HEK293 (cell line): ENCODE measurements around the gene ZDHHC14.

Experiments
- CTCF ChIA-PET: fragments of 350-600 bp; formaldehyde crosslinking; extraction: SDS; loops from one replicate; lab custom pipeline; 2021; ENCODE audit warnings: antibody characterized with exemption; lab: Yijun Ruan, JAX
- POLR2A ChIA-PET: fragments of 300-600 bp; formaldehyde crosslinking; extraction: SDS; loops from one replicate; lab custom pipeline; 2020; ENCODE audit warnings: antibody characterized with exemption, inconsistent platforms; lab: Yijun Ruan, JAX
- H3K27ac ChIP-seq: fragments of 200-500 bp; sonication (Bioruptor generic); 2 replicates; pipeline ENCODE4 v1.5.1; 2014; ENCODE audit warnings: low read depth, low read length, control low read depth, inconsistent platforms; ENCODE audit errors: extremely low read depth
- H3K36me3 ChIP-seq, 2 experiments: fragments of 200-500 bp in 1 of 2; sonication (Bioruptor generic) in 1 of 2; 1 replicate in 1 of 2; 2 replicates in 1 of 2; pipeline ENCODE4 v1.5.1; 2014 to 2017; ENCODE audit warnings: inconsistent platforms in 2 of 2, low read length in 2 of 2; ENCODE audit not compliant: control insufficient read depth in 2 of 2, insufficient read depth in 1 of 2
- H3K4me1 ChIP-seq: fragments of 200-500 bp; sonication (Bioruptor generic); 2 replicates; pipeline ENCODE4 v1.5.1; 2014; ENCODE audit warnings: mild to moderate bottlenecking, low read length, inconsistent platforms; ENCODE audit not compliant: control insufficient read depth, insufficient read depth
- H3K4me3 ChIP-seq: 2 replicates; pipeline ENCODE4 v1.5.1; 2011; ENCODE audit warnings: low read depth, mild to moderate bottlenecking, control low read depth, low read length, moderate library complexity
- H3K9me3 ChIP-seq: fragments of 200-500 bp; sonication (Bioruptor generic); 2 replicates; pipeline ENCODE4 v1.5.1; 2014; ENCODE audit warnings: low read depth, low read length, inconsistent platforms; ENCODE audit not compliant: control insufficient read depth, insufficient read depth
- GLIS1 ChIP-seq: fragments of 450-650 bp; formaldehyde crosslinking; IDR thresholded peaks from 2 replicates; pipeline ENCODE4 v1.5.1; 2016; ENCODE audit warnings: missing biosample characterization, missing genetic modification characterization
- MYNN ChIP-seq: fragments of 450-650 bp; formaldehyde crosslinking; IDR thresholded peaks from 2 replicates; pipeline ENCODE4 v1.5.1; 2016; ENCODE audit warnings: missing biosample characterization, missing genetic modification characterization, borderline replicate concordance
- OSR2 ChIP-seq: fragments of 450-650 bp; formaldehyde crosslinking; IDR thresholded peaks from 2 replicates; pipeline ENCODE4 v1.5.1; 2016; ENCODE audit warnings: missing biosample characterization, missing genetic modification characterization
- SP7 ChIP-seq: fragments of 450-650 bp; formaldehyde crosslinking; IDR thresholded peaks from 2 replicates; pipeline ENCODE4 v1.5.1; 2016; ENCODE audit warnings: missing biosample characterization, missing genetic modification characterization
- WT1 ChIP-seq: fragments of 450-650 bp; formaldehyde crosslinking; IDR thresholded peaks from 2 replicates; pipeline ENCODE4 v1.5.1; 2016; ENCODE audit warnings: missing biosample characterization, missing genetic modification characterization
- ZBTB17 ChIP-seq: fragments of 450-650 bp; formaldehyde crosslinking; IDR thresholded peaks from 2 replicates; pipeline ENCODE4 v1.5.1; 2016; ENCODE audit warnings: missing biosample characterization, missing genetic modification characterization
- ZFHX2 ChIP-seq: fragments of 450-650 bp; formaldehyde crosslinking; conservative IDR thresholded peaks from 2 replicates; pipeline ENCODE4 v1.5.1; 2016; ENCODE audit warnings: missing biosample characterization, missing genetic modification characterization
- ZIC2 ChIP-seq: fragments of 450-650 bp; formaldehyde crosslinking; IDR thresholded peaks from 2 replicates; pipeline ENCODE4 v1.5.1; 2016; ENCODE audit warnings: missing biosample characterization, missing genetic modification characterization
- ZNF146 ChIP-seq: fragments of 450-650 bp; formaldehyde crosslinking; IDR thresholded peaks from 2 replicates; pipeline ENCODE4 v1.5.1; 2016; ENCODE audit warnings: missing biosample characterization, missing genetic modification characterization
- ZNF157 ChIP-seq: fragments of 450-650 bp; formaldehyde crosslinking; IDR thresholded peaks from 2 replicates; pipeline ENCODE4 v1.5.1; 2016; ENCODE audit warnings: missing biosample characterization, missing genetic modification characterization
- ZNF211 ChIP-seq: fragments of 450-650 bp; formaldehyde crosslinking; IDR thresholded peaks from 2 replicates; pipeline ENCODE4 v1.5.1; 2016; ENCODE audit warnings: low read depth, missing biosample characterization, missing genetic modification characterization
- ZNF274 ChIP-seq, 2 experiments: fragments of 200-500 bp in 1 of 2; fragments of 450-650 bp in 1 of 2; sonication (Bioruptor generic) in 1 of 2; formaldehyde crosslinking in 1 of 2; IDR thresholded peaks; 2 replicates each; pipeline versions ENCODE4 v1.5.1 to v1.6.1; 2014 to 2016; ENCODE audit warnings: borderline replicate concordance in 1 of 2, inconsistent platforms in 1 of 2, low read length in 1 of 2, missing biosample characterization in 1 of 2, missing genetic modification characterization in 1 of 2
- ZNF335 ChIP-seq: fragments of 450-650 bp; formaldehyde crosslinking; conservative IDR thresholded peaks from 2 replicates; pipeline ENCODE4 v1.5.1; 2016; ENCODE audit warnings: missing biosample characterization, missing genetic modification characterization
- ZNF398 ChIP-seq: fragments of 450-650 bp; formaldehyde crosslinking; IDR thresholded peaks from 2 replicates; pipeline ENCODE4 v1.5.1; 2017; ENCODE audit warnings: missing biosample characterization, missing genetic modification characterization
- ZNF600 ChIP-seq: fragments of 450-650 bp; formaldehyde crosslinking; IDR thresholded peaks from 2 replicates; pipeline ENCODE4 v1.5.1; 2016; ENCODE audit warnings: missing biosample characterization, missing genetic modification characterization
- ZNF639 ChIP-seq: fragments of 450-650 bp; formaldehyde crosslinking; IDR thresholded peaks from 2 replicates; pipeline ENCODE4 v1.5.1; 2016; ENCODE audit warnings: missing biosample characterization, missing genetic modification characterization
- TF ChIP-seq, protein P1 (sequence below): fragments of 450-650 bp; formaldehyde crosslinking; IDR thresholded peaks from 2 replicates; pipeline ENCODE4 v1.5.1; 2016; ENCODE audit warnings: missing biosample characterization, missing genetic modification characterization, borderline replicate concordance
- TF ChIP-seq, protein P2 (sequence below): fragments of 450-650 bp; formaldehyde crosslinking; IDR thresholded peaks from 2 replicates; pipeline ENCODE4 v1.5.1; 2016; ENCODE audit warnings: missing biosample characterization, missing genetic modification characterization

Gene ZDHHC14

GRCh38 chr6:157655139-157655538 lies 274.1 kb downstream of the ZDHHC14 start (continued):
- TF ChIP-seq, protein P1, sequence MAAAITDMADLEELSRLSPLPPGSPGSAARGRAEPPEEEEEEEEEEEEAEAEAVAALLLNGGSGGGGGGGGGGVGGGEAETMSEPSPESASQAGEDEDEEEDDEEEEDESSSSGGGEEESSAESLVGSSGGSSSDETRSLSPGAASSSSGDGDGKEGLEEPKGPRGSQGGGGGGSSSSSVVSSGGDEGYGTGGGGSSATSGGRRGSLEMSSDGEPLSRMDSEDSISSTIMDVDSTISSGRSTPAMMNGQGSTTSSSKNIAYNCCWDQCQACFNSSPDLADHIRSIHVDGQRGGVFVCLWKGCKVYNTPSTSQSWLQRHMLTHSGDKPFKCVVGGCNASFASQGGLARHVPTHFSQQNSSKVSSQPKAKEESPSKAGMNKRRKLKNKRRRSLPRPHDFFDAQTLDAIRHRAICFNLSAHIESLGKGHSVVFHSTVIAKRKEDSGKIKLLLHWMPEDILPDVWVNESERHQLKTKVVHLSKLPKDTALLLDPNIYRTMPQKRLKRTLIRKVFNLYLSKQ (tag by site-specific recombination): no peak

DNA sequence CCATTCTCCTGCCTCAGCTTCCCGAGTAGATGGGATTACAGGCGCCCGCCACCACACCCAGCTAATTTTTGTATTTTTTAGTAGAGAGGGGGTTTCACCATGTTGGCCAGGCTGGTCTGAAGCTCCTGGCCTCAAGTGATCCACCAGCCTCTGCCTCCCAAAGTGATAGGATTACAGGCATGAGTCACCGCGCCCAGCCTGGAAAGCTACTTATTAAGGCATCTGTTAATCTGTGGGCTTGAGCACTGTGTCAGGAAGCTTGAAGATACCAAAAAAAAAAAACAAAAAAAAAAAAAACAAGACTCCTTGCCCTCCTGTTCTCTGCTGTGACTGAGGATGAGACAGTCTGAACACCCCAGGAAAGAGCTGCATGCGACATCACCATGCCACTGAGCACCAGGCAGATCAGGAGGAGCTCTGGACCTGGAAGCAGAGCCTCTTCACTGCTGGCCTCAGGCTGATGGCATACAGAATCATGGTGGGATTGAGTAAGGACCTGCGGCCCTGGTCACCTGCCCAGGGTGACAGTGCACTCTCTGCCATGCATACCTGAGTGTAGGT lies 275.5 kb downstream of the ZDHHC14 start:
- peaks cover 0 to 7% of the 10 kb centered on the region in 2 experiments; a peak in 1 of 3 replicates for H3K36me3 ChIP-seq
- TF ChIP-seq ZNF157 (tag by site-specific recombination) (no peak), ZNF600 (0 out of 2 replicates have a peak, but pooled peaks have one; percentile 52), ZIC2 (tag by site-specific recombination) (peak; percentile 38; the same call in 1 of the 2 replicates), ZNF398 (tag by site-specific recombination) (no peak), ZNF335 (tag by site-specific recombination) (no peak), ZNF639 (tag by site-specific recombination) (no peak), ZNF146 (tag by site-specific recombination) (no peak), WT1 (tag by site-specific recombination) (no peak), GLIS1 (no peak), OSR2 (tag by site-specific recombination) (peak; percentile 52; the same call in 1 of the 2 replicates), ZBTB17 (tag by site-specific recombination) (peak; percentile 46; the same call in 1 of the 2 replicates), MYNN (tag by site-specific recombination) (0 out of 2 replicates have a peak, but pooled peaks have one; percentile 10), ZFHX2 (tag by site-specific recombination) (0 out of 2 replicates have a peak, but pooled peaks have one; percentile 5), ZNF211 (tag by site-specific recombination) (no peak), ZNF274 (IDR thresholded peaks at IDR 0.05; ENCODE audit: low read length) (no peak), ZNF274 (tag by site-specific recombination; IDR thresholded peaks at IDR 0.05; ENCODE audit: borderline replicate concordance) (no peak), SP7 (tag by site-specific recombination) (peak; percentile 89)
- TF ChIP-seq, protein P2, sequence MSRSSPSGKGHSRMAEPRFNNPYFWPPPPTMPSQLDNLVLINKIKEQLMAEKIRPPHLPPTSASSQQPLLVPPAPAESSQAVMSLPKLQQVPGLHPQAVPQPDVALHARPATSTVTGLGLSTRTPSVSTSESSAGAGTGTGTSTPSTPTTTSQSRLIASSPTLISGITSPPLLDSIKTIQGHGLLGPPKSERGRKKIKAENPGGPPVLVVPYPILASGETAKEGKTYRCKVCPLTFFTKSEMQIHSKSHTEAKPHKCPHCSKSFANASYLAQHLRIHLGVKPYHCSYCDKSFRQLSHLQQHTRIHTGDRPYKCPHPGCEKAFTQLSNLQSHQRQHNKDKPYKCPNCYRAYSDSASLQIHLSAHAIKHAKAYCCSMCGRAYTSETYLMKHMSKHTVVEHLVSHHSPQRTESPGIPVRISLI: peak; percentile 82
- ChIA-PET CTCF (interaction anchor here (3.0 to 8.8 kb wide), 2 partner anchors 12 to 341 kb away, joined by 14 to 66 read pairs; no protein-coding TSS in a partner anchor), POLR2A (interaction anchor here (0.6 to 1.3 kb wide), 3 partner anchors 13 to 333 kb away, joined by 4 to 5 read pairs (median 5); partner anchors contain the start of gene TMEM242)
- no peaks in the 10 kb centered on the region for H3K9me3 ChIP-seq
- H3K4me1 ChIP-seq: no peaks in the 10 kb centered on the region
- H3K27ac ChIP-seq: no peak overlapping the region
- no peak overlapping the region for H3K4me3 ChIP-seq
